ENCODE measurements around the gene NEIL1. TPM values are rescaled to one million over a fixed set of nuclear protein-coding genes. Genes with fewer than 3 reads are reported as not detected.
"Not testable (repeated sequence)": the region's sequence is repeated elsewhere in the genome, so short reads cannot be mapped to it uniquely, and the experiment has no call there.

The NEIL1 gene
- 44.9 TPM for total RNA-seq

- DNase-seq (ENCODE audit: low spot score), result no peak
Measured at GRCh38 chr15:75346796-75347221, at the start of gene NEIL1. Gene NEIL1, plus strand, starts transcription at chr15:75347039. Its CDS starts 1,867 bp downstream, at chr15:75348906.

GRCh38 chr15:75298541-75299310, 48.1 kb upstream of the NEIL1 start:
- DNase-seq (ENCODE audit: low spot score), result not testable (repeated sequence)

GRCh38 chr15:75299311-75299688, 47.5 kb upstream of the NEIL1 start:
- peak; percentile 60 for DNase-seq (ENCODE audit: low spot score)

- DNase-seq (ENCODE audit: low spot score), result not testable (repeated sequence)
Measured at GRCh38 chr15:75300026-75300425, 46.8 kb upstream of the NEIL1 start.

- DNase-seq (ENCODE audit: low spot score), result no peak
Measured at GRCh38 chr15:75302318-75302717, 44.5 kb upstream of the NEIL1 start.

- DNase-seq (ENCODE audit: low spot score), result not testable (repeated sequence)
Measured at GRCh38 chr15:75302753-75303152, 44.1 kb upstream of the NEIL1 start.

- no peak for DNase-seq (ENCODE audit: low spot score)
Measured at GRCh38 chr15:75306188-75306587, 40.7 kb upstream of the NEIL1 start.

GRCh38 chr15:75307778-75308390, 39.0 kb upstream of the NEIL1 start:
- DNase-seq (ENCODE audit: low spot score), result peak; percentile 64

GRCh38 chr15:75309711-75310110, 37.1 kb upstream of the NEIL1 start:
- DNase-seq (ENCODE audit: low spot score), result no peak

GRCh38 chr15:75312548-75312947, 34.3 kb upstream of the NEIL1 start:
- not testable (repeated sequence) for DNase-seq (ENCODE audit: low spot score)

- no peak for DNase-seq (ENCODE audit: low spot score)
Measured at GRCh38 chr15:75313116-75313845, 33.6 kb upstream of the NEIL1 start.

- no peak for DNase-seq (ENCODE audit: low spot score)
Measured at GRCh38 chr15:75314552-75315290, 32.1 kb upstream of the NEIL1 start.

- DNase-seq (ENCODE audit: low spot score), result not testable (repeated sequence)
Measured at GRCh38 chr15:75319231-75319897, 27.5 kb upstream of the NEIL1 start.

- DNase-seq (ENCODE audit: low spot score), result no peak
Measured at GRCh38 chr15:75321711-75322110, 25.1 kb upstream of the NEIL1 start.

GRCh38 chr15:75325922-75326321, 20.9 kb upstream of the NEIL1 start:
- DNase-seq (ENCODE audit: low spot score), result no peak

GRCh38 chr15:75327005-75327404, 19.8 kb upstream of the NEIL1 start:
- no peak for DNase-seq (ENCODE audit: low spot score)

GRCh38 chr15:75327491-75327890, 19.3 kb upstream of the NEIL1 start:
- DNase-seq (ENCODE audit: low spot score), result no peak

GRCh38 chr15:75328493-75329314, 18.1 kb upstream of the NEIL1 start:
- DNase-seq (ENCODE audit: low spot score), result no peak

- DNase-seq (ENCODE audit: low spot score), result no peak
Measured at GRCh38 chr15:75329571-75329970, 17.3 kb upstream of the NEIL1 start.

GRCh38 chr15:75332093-75332492, 14.7 kb upstream of the NEIL1 start:
- not testable (repeated sequence) for DNase-seq (ENCODE audit: low spot score)

Measured in ureter (tissue), 1 donor.